T-cell (primary cell): Measurements from ENCODE around the gene NR1I3. TPM values are rescaled to one million over a fixed set of nuclear protein-coding genes. Genes with fewer than 3 reads are reported as not detected.
A peak's percentile ranks its signal among the peaks of the same experiment; 100 is the strongest.

Source experiments
- ATAC-seq, 4 experiments: fragments of 200-7000 bp in 3 of 4; fragments of 150-1000 bp in 1 of 4; cut with Tn5 transposase; replicated peaks in 1 of 4; 1 replicate in 3 of 4; 2 replicates in 1 of 4; pipeline ENCODE4 v1.10.0; 2021; ENCODE audit warnings: moderate library complexity in 3 of 4, mild to moderate bottlenecking in 2 of 4, moderate number of reproducible peaks in 1 of 4
- CTCF ChIA-PET, 2 donors: fragments of 300-600 bp; sonication (Branson Sonifier 250); formaldehyde crosslinking; loops; one replicate each; lab custom pipeline; 2022; ENCODE audit warnings: antibody characterized with exemption in 2 of 2; lab: Charles Lee
- POLR2A ChIA-PET, 2 donors: fragments of 300-600 bp; sonication (Branson Sonifier 250); formaldehyde crosslinking; loops; one replicate each; lab custom pipeline; 2022; ENCODE audit warnings: antibody characterized with exemption in 2 of 2; lab: Charles Lee
- DNase-seq, 35 experiments: peaks; one replicate each; pipeline versions ENCODE4 v3.0.0 to v3.0.0-alpha.2; 2013 to 2023
- H3K27ac ChIP-seq: one replicate; pipeline ENCODE4 v1.5.1; 2013; ENCODE audit warnings: low read length
- H3K27me3 ChIP-seq, 2 experiments: replicated peaks in 1 of 2; 1 replicate in 1 of 2; 2 replicates in 1 of 2; pipeline versions ENCODE4 v1.6.1 to v1.7.0; 2013; ENCODE audit warnings: low read length in 1 of 2, mixed read lengths in 1 of 2; ENCODE audit not compliant: control insufficient read depth in 2 of 2, insufficient read depth in 2 of 2; ENCODE audit errors: extremely low read depth in 1 of 2
- H3K36me3 ChIP-seq, 2 donors: 1 replicate in 1 of 2; 2 replicates in 1 of 2; pipeline versions ENCODE4 v1.6.1 to v1.7.0; 2013; ENCODE audit warnings: low read length in 1 of 2; ENCODE audit not compliant: control insufficient read depth in 2 of 2, insufficient read depth in 1 of 2; ENCODE audit errors: extremely low read depth in 1 of 2
- H3K4me1 ChIP-seq, 2 experiments: 1 replicate in 1 of 2; 2 replicates in 1 of 2; pipeline versions ENCODE4 v1.6.1 to v1.7.0; 2013; ENCODE audit warnings: low read length in 2 of 2, mixed read lengths in 1 of 2; ENCODE audit not compliant: insufficient read depth in 2 of 2, control insufficient read depth in 1 of 2; ENCODE audit errors: extremely low read depth in 1 of 2
- H3K4me3 ChIP-seq, 2 donors: 1 replicate in 1 of 2; 2 replicates in 1 of 2; pipeline versions ENCODE4 v1.5.1 to v1.7.0; 2013; ENCODE audit warnings: mild to moderate bottlenecking in 2 of 2, low read length in 1 of 2, moderate library complexity in 1 of 2; ENCODE audit not compliant: control insufficient read depth in 1 of 2; ENCODE audit errors: extremely low read depth in 1 of 2
- H3K9me3 ChIP-seq: 2 replicates; pipeline ENCODE4 v1.7.0; 2013
- H3K27ac Mint-ChIP-seq, 2 donors: one replicate each; pipeline ENCODE4 v1.8.0; 2020 to 2021; ENCODE audit warnings: mild to moderate bottlenecking in 2 of 2, mixed read lengths in 2 of 2
- H3K27me3 Mint-ChIP-seq, 2 donors: one replicate each; pipeline ENCODE4 v1.8.0; 2021 to 2022; ENCODE audit warnings: mixed read lengths in 2 of 2
- H3K36me3 Mint-ChIP-seq: one replicate; pipeline ENCODE4 v1.8.0; 2021; ENCODE audit warnings: mixed read lengths
- H3K4me1 Mint-ChIP-seq, 3 donors: one replicate each; pipeline ENCODE4 v1.8.0; 2020 to 2022; ENCODE audit warnings: mixed read lengths in 3 of 3, mild to moderate bottlenecking in 1 of 3
- H3K4me3 Mint-ChIP-seq, 3 donors: one replicate each; pipeline ENCODE4 v1.8.0; 2020 to 2022; ENCODE audit warnings: mild to moderate bottlenecking in 3 of 3, mixed read lengths in 3 of 3, moderate library complexity in 3 of 3
- H3K9me3 Mint-ChIP-seq, 3 donors: one replicate each; pipeline ENCODE4 v1.8.0; 2020 to 2022; ENCODE audit warnings: mixed read lengths in 3 of 3
- WGBS: methylation state at CpG from one replicate; pipeline ENCODE4 v1.1.5; 2013; ENCODE audit warnings: missing lambda C conversion rate; ENCODE audit not compliant: insufficient coverage; 5-methylcytosine and 5-hydroxymethylcytosine counted together
- total RNA-seq, 35 experiments: library from RNA in 6 of 35; stranded (reverse) in 6 of 35; fragments of 120-200 nt in 1 of 35; gene quantifications; one replicate each; pipeline versions ENCODE4 v1.2.1 to v1.2.4 and lab custom pipeline; 2013 to 2026

The NR1I3 gene
- total RNA-seq, 5 donors from 2014 or later (not counting 1 experiment from before 2014, with no cell fraction given), result not detected

GRCh38 chr1:161192476-161193465 is 45.2 kb downstream of the NR1I3 start:
- Histone ChIP-seq H3K4me1 (peaks cover 16 to 73% of the 10 kb centered on the region in 2 experiments), H3K36me3 (no peaks in the 10 kb centered on the region), H3K27me3 (no peaks in the 10 kb centered on the region), H3K9me3 (no peaks in the 10 kb centered on the region), H3K27ac (no peak overlapping the region), H3K4me3 (no peak overlapping the region)
- Mint-ChIP-seq H3K27me3 (no peaks in the 10 kb centered on the region), H3K4me1 (peaks cover 42 to 52% (median 43%) of the 10 kb centered on the region in 3 donors), H3K36me3 (no peaks in the 10 kb centered on the region), H3K4me3 (peak overlapping the region in 1 of 3 donors; percentile 54), H3K27ac (peak overlapping the region; percentile 89 to 93), H3K9me3 (no peaks in the 10 kb centered on the region)
- ChIA-PET POLR2A (interaction anchor here in 1 of 2 donors (0.6 to 0.8 kb wide), 2 partner anchors 8 to 10 kb away, joined by 3 to 10 read pairs; no protein-coding TSS in a partner anchor), CTCF (interaction anchor here (1.0 to 2.7 kb wide), 11 partner anchors 9 to 196 kb away, joined by 3 to 16 read pairs (median 5); partner anchors contain the start of genes NDUFS2 (in 2 of the 2), TOMM40L (in 2 of the 2) and APOA2 (in 1 of the 2))
- ATAC-seq, result peak; percentile 93 to 95 (median 94)
- WGBS, result 78% methylated on average over 9 of the region's 15 CpGs
- DNase-seq, result peak; percentile 40 to 85 (median 61)

GRCh38 chr1:161191971-161192370 is 46.0 kb downstream of the NR1I3 start:
- H3K27me3 Mint-ChIP-seq, result no peaks in the 10 kb centered on the region
- peak overlapping the region; percentile 8 to 39 for H3K27ac Mint-ChIP-seq

DNA sequence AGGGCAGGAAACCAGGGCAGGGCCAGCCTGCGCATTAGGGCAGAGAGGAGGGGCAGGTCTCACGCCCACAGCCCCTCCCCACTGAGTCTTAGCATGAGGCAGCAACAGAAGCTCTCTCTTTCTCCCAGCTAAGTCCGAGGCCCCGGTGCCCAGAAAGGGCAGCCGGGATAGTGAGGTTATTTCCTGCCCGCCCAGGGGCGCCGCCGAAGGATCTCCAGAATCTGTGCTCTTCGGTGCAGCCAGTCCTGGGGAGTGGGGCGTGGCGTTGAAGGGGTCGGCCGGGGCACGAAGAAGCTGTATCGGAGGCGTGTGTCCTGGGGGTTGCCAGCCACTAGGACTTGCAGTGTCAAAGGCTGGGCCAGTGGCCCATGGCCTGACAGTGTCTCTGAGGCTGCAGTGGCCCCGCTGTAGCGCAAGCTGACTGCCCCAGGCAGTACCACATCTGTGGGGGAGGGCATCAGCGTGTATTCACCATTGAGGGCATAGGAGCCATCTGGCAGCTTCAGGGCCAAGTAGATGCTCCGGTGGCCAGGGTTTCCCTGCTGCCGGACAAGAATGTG is 47.0 kb downstream of the NR1I3 start:
- Histone ChIP-seq H3K27ac (no peak overlapping the region), H3K36me3 (no peaks in the 10 kb centered on the region), H3K4me3 (no peak overlapping the region), H3K27me3 (no peaks in the 10 kb centered on the region), H3K4me1 (peaks cover 34 to 84% of the 10 kb centered on the region in 2 experiments), H3K9me3 (no peaks in the 10 kb centered on the region)
- Mint-ChIP-seq H3K27me3 (no peaks in the 10 kb centered on the region), H3K4me1 (peaks cover 59 to 69% (median 60%) of the 10 kb centered on the region in 3 donors), H3K9me3 (no peaks in the 10 kb centered on the region), H3K36me3 (no peaks in the 10 kb centered on the region), H3K4me3 (no peak overlapping the region), H3K27ac (no peak overlapping the region)
- 96% methylated on average over 17 of the region's 22 CpGs for WGBS
- DNase-seq (no peak), ATAC-seq (no peak)
- CTCF ChIA-PET, result interaction anchor here (0.5 to 2.7 kb wide), 18 partner anchors 9 to 200 kb away, joined by 3 to 16 read pairs (median 4); partner anchors contain the start of genes TOMM40L (in 2 of the 2) and NDUFS2 (in 1 of the 2)
- POLR2A ChIA-PET, result interaction anchor here in 1 of 2 donors (0.6 kb wide), 2 partner anchors 103 to 370 kb away, joined by 3 to 6 read pairs; no protein-coding TSS in a partner anchor

More at GRCh38 chr1:161191971-161192370, 46.0 kb downstream of the NR1I3 start:
- Histone ChIP-seq H3K4me3 (no peak overlapping the region), H3K36me3 (no peaks in the 10 kb centered on the region), H3K4me1 (peaks cover 24 to 81% of the 10 kb centered on the region in 2 experiments), H3K27me3 (no peaks in the 10 kb centered on the region), H3K9me3 (no peaks in the 10 kb centered on the region), H3K27ac (no peak overlapping the region)
- Mint-ChIP-seq H3K4me1 (peaks cover 50 to 60% (median 51%) of the 10 kb centered on the region in 3 donors), H3K4me3 (no peak overlapping the region), H3K36me3 (no peaks in the 10 kb centered on the region), H3K9me3 (no peaks in the 10 kb centered on the region)
- ChIA-PET CTCF (interaction anchor here (0.5 to 2.7 kb wide), 16 partner anchors 10 to 206 kb away, joined by 3 to 16 read pairs (median 4); partner anchors contain the start of genes NDUFS2 (in 2 of the 2), TOMM40L (in 2 of the 2) and APOA2 (in 1 of the 2)), POLR2A (interaction anchor here in 1 of 2 donors (0.6 to 0.8 kb wide), 2 partner anchors 9 kb away, joined by 3 to 10 read pairs; no protein-coding TSS in a partner anchor)
- ATAC-seq (no peak), DNase-seq (no peak)
- WGBS, result 82% methylated on average over 6 of the region's 8 CpGs

DNA sequence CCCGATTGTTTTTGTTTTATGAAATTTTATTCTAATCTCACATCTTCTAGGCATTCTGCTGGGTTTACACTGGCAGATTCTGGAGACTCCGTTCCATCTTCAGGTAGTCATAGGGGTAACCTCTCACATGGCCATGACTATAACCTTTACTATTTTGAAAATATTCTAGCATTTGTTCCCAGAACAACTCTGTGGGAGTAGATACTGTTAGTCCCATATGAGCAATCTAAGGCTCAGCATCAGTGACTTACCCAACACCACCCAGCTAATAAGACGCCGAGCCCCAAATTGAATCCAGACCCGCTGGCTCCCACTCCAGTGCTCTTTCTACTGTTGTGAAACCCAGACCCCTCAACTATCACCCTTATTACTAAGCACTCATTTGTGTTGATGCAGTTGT is 49.0 kb downstream of the NR1I3 start:
- DNase-seq (no peak), ATAC-seq (no peak)
- H3K27ac Mint-ChIP-seq, result peak overlapping the region; percentile 82
- CTCF ChIA-PET, result no interaction called here
- no peaks in the 10 kb centered on the region for H3K36me3 ChIP-seq
- peak overlapping the region; percentile 31 for H3K27ac ChIP-seq
- H3K36me3 Mint-ChIP-seq, result no peaks in the 10 kb centered on the region
- H3K4me3 Mint-ChIP-seq, result no peak overlapping the region
- POLR2A ChIA-PET, result no interaction called here
- 100% methylated on average over 3 of the region's 5 CpGs for WGBS
- H3K9me3 Mint-ChIP-seq, result no peaks in the 10 kb centered on the region
- no peaks in the 10 kb centered on the region for H3K27me3 Mint-ChIP-seq
- H3K4me1 ChIP-seq, result peaks cover 36 to 80% of the 10 kb centered on the region in 2 experiments
- H3K9me3 ChIP-seq, result no peaks in the 10 kb centered on the region
- peaks cover 65 to 74% (median 65%) of the 10 kb centered on the region in 3 donors for H3K4me1 Mint-ChIP-seq
- no peak overlapping the region for H3K4me3 ChIP-seq
- no peaks in the 10 kb centered on the region for H3K27me3 ChIP-seq

GRCh38 chr1:161188381-161188780 is 49.6 kb downstream of the NR1I3 start:
- Histone ChIP-seq H3K27me3 (no peaks in the 10 kb centered on the region), H3K4me1 (peaks cover 43 to 80% of the 10 kb centered on the region in 2 experiments), H3K36me3 (no peaks in the 10 kb centered on the region), H3K9me3 (no peaks in the 10 kb centered on the region), H3K4me3 (no peak overlapping the region), H3K27ac (peak overlapping the region; percentile 32)
- WGBS, result 60% methylated on average over 2 of the region's 6 CpGs
- Mint-ChIP-seq H3K4me1 (peaks cover 71 to 77% (median 72%) of the 10 kb centered on the region in 3 donors), H3K9me3 (no peaks in the 10 kb centered on the region), H3K27me3 (no peaks in the 10 kb centered on the region), H3K4me3 (peak overlapping the region in 1 of 3 donors; percentile 25), H3K27ac (peak overlapping the region; percentile 90 to 94), H3K36me3 (no peaks in the 10 kb centered on the region)
- CTCF ChIA-PET, result interaction anchor here in 1 of 2 donors (0.7 kb wide), 1 partner anchor 578 kb away, joined by 5 read pairs; no protein-coding TSS in a partner anchor
- DNase-seq, result no peak
- no peak for ATAC-seq
- POLR2A ChIA-PET, result interaction anchor here in 1 of 2 donors (0.7 kb wide), 1 partner anchor 14 kb away, joined by 6 read pairs; no protein-coding TSS in a partner anchor
